ENCODE data around the gene PGAM1. TPM values are rescaled to one million over a fixed set of nuclear protein-coding genes. Genes with fewer than 3 reads are reported as not detected.

The PGAM1 gene
- total and polyA plus RNA-seq, 9 of the 15 experiments (the other 6 are each of a cell fraction or from before 2014, with no cell fraction given), result 40.3 to 559 (median 269) TPM

DNA sequence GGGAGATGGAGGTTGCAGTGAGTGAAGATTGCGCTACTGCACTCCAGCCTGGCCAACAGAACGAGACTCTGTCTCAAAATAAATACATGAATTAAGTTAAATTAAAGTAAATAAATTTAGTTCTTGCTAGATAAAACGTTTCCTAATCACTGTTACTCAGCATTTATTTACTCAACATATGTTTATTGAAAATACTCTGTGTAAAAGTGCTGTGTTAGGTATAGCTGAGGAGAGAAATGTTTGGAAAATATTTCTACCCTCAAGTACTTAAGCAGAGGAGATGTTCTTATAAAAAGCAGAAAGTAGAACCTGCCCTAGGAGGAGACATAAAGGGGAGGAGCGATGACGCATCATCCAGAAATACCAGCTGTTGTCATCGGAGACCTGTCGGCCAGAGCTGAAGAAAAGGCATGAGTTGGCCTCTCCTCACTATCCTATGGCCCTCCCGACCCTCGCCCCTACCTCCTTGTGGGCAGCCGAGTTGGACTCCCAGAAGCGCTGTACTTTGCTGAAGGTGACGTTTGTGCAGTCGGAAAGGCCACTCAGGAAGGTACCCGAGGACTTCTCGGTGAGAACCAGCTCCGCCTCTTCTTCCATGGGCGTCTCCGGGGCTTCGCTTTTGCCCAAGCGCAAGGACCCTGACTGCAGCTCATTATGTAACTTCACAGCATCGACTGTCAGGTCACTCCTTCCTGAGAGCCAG lies 26.0 kb upstream of the PGAM1 start (continued):
- TF ChIP-seq CREB1 (IDR thresholded peaks at IDR 0.05), result peak; percentile 10; the same call in 1 of the 2 replicates
- no peak for TF ChIP-seq CREB1 (CRISPR knock-in tag; IDR thresholded peaks at IDR 0.05)
- no peak for TF ChIP-seq ZBED1 (IDR thresholded peaks at IDR 0.05)
- no peak for TF ChIP-seq SMAD4 (CRISPR knock-in tag; conservative IDR thresholded peaks at IDR 0.05)
- peak; percentile 48 for TF ChIP-seq HDAC3 (IDR thresholded peaks at IDR 0.05; ENCODE audit: borderline replicate concordance, partially characterized antibody)
- peak in 1 of 2 experiments; percentile 75; a peak in 2 of 4 replicates for TF ChIP-seq HDAC1 (IDR thresholded peaks at IDR 0.05)
- TF ChIP-seq HSF4 (CRISPR knock-in tag; IDR thresholded peaks at IDR 0.05; ENCODE audit: borderline replicate concordance), result no peak
- 0 out of 2 replicates have a peak, but pooled peaks have one; percentile 5 for TF ChIP-seq ARID1B (IDR thresholded peaks at IDR 0.05)
- TF ChIP-seq, protein P1, sequence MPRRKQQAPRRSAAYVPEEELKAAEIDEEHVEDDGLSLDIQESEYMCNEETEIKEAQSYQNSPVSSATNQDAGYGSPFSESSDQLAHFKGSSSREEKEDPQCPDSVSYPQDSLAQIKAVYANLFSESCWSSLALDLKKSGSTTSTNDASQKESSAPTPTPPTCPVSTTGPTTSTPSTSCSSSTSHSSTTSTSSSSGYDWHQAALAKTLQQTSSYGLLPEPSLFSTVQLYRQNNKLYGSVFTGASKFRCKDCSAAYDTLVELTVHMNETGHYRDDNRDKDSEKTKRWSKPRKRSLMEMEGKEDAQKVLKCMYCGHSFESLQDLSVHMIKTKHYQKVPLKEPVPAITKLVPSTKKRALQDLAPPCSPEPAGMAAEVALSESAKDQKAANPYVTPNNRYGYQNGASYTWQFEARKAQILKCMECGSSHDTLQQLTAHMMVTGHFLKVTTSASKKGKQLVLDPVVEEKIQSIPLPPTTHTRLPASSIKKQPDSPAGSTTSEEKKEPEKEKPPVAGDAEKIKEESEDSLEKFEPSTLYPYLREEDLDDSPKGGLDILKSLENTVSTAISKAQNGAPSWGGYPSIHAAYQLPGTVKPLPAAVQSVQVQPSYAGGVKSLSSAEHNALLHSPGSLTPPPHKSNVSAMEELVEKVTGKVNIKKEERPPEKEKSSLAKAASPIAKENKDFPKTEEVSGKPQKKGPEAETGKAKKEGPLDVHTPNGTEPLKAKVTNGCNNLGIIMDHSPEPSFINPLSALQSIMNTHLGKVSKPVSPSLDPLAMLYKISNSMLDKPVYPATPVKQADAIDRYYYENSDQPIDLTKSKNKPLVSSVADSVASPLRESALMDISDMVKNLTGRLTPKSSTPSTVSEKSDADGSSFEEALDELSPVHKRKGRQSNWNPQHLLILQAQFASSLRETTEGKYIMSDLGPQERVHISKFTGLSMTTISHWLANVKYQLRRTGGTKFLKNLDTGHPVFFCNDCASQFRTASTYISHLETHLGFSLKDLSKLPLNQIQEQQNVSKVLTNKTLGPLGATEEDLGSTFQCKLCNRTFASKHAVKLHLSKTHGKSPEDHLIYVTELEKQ (CRISPR knock-in tag; IDR thresholded peaks at IDR 0.05), result no peak
- TF ChIP-seq NCOR1 (IDR thresholded peaks at IDR 0.05), result no peak
- TF ChIP-seq FOXP1 (CRISPR knock-in tag; IDR thresholded peaks at IDR 0.05), result no peak
- 0 out of 2 replicates have a peak, but pooled peaks have one; percentile 37 for TF ChIP-seq NR2C2 (CRISPR knock-in tag; IDR thresholded peaks at IDR 0.05)
- no peak for TF ChIP-seq NR2C2 (tag; IDR thresholded peaks at IDR 0.05)
- 0 out of 2 replicates have a peak, but pooled peaks have one; percentile 15 for TF ChIP-seq ZC3H4 (CRISPR knock-in tag; IDR thresholded peaks at IDR 0.05; ENCODE audit: borderline replicate concordance)
- TF ChIP-seq MECOM (CRISPR knock-in tag; IDR thresholded peaks at IDR 0.05), result no peak
- TF ChIP-seq TOE1 (IDR thresholded peaks at IDR 0.05; ENCODE audit: borderline replicate concordance), result no peak
- TF ChIP-seq TOE1 (CRISPR knock-in tag; IDR thresholded peaks at IDR 0.05; ENCODE audit: borderline replicate concordance, low read depth), result peak; percentile 50; the same call in 1 of the 2 replicates
- TF ChIP-seq, protein P2, sequence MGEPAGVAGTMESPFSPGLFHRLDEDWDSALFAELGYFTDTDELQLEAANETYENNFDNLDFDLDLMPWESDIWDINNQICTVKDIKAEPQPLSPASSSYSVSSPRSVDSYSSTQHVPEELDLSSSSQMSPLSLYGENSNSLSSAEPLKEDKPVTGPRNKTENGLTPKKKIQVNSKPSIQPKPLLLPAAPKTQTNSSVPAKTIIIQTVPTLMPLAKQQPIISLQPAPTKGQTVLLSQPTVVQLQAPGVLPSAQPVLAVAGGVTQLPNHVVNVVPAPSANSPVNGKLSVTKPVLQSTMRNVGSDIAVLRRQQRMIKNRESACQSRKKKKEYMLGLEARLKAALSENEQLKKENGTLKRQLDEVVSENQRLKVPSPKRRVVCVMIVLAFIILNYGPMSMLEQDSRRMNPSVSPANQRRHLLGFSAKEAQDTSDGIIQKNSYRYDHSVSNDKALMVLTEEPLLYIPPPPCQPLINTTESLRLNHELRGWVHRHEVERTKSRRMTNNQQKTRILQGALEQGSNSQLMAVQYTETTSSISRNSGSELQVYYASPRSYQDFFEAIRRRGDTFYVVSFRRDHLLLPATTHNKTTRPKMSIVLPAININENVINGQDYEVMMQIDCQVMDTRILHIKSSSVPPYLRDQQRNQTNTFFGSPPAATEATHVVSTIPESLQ (CRISPR knock-in tag; IDR thresholded peaks at IDR 0.05), result no peak
- no peak for TF ChIP-seq EP300 (IDR thresholded peaks at IDR 0.05; ENCODE audit: low read length)
- TF ChIP-seq FOSL1 (tag; conservative IDR thresholded peaks at IDR 0.05), result peak; percentile 49; the same call in 1 of the 2 replicates
- no peak for TF ChIP-seq RBM39 (optimal IDR thresholded peaks at IDR 0.05; ENCODE audit: low read depth, low read length)
- no peak for TF ChIP-seq TARDBP (IDR thresholded peaks at IDR 0.05)
- TF ChIP-seq MIER1 (IDR thresholded peaks at IDR 0.05; ENCODE audit: low read depth), result no peak
- TF ChIP-seq ARNT (IDR thresholded peaks at IDR 0.05), result no peak
- peak in 1 of 2 experiments; percentile 13; a peak in 2 of 4 replicates for TF ChIP-seq NRF1 (conservative IDR thresholded peaks at IDR 0.05 in 1 of 2, IDR thresholded peaks at IDR 0.05 in 1 of 2)
- no peak for TF ChIP-seq PHB (CRISPR knock-in tag; IDR thresholded peaks at IDR 0.05)

Data from K562 (cell line).